T-helper 1 cell (primary cell): ENCODE results near the gene PLPPR2.
"Not testable (repeated sequence)": the region's sequence is repeated elsewhere in the genome, so short reads cannot be mapped to it uniquely, and the experiment has no call there.

Experiments used
- DNase-seq, 5 donors: peaks; one replicate each; pipeline ENCODE4 v3.0.0-alpha.2; 2012 to 2020

The PLPPR2 gene

DNA sequence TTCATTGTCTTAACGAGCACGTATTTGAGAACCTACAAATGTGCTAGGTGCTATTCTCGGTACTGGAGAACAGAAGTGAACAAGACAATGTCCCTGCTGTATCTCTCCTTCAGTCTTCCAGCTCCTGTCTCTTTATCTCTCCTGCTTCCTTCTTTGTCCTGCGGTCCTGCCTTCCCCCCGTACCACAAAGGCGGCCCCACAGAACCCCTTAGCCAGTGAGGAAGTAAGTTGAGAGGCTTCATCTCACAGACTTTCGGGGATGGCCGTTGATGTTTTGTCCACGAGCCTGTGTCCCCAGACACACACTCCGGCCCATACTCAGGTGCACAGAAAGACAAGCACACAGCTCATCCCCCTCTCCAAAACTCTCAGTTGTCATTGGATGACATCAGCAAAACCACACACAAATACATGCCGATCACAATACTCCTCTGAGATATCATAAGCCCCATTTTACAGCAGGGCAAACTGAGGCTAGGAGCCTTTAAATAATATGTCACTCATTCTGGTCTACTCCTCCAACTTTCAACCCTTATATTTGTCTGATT lies 18.7 kb downstream of the PLPPR2 start:
- no peak for DNase-seq

DNA sequence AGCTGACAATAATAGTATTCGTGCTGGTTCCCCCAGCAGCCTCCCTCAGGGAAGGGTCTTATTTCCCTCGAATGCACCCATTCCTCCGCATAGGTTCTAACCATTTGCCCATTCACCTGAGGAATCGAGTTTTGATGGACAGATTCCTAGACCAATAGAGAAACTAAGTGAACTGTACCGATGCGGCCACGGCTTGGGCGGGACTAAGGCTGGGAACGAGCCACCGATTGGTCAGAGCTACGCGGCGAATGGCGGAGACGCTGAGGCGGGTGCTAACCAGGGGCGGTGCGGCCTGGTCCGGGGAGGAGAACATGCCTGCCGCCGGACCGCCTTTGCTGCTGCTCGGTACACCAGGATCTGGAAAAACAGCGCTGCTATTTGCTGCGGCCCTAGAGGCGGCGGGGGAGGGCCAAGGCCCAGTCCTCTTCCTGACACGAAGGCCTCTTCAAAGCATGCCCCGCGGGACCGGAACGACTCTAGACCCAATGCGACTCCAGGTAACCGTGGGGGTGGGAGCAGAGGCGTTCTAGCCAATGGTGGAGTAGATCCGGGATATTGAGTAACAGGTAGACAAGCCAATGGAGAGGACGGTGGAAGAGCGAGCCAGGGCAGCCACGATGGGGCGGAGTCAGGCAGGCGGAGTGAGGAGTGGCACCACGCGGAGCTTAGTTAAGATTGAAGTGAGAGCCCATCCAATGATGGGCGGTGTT lies 19.4 kb downstream of the PLPPR2 start, which contains the start of gene SWSAP1:
Gene SWSAP1, plus strand, starts transcription at position 234 of the 710 bp plus-strand sequence. Its CDS starts 15 bp downstream, at position 249.
- DNase-seq, result peak; percentile 93 to 100 (median 96)

DNA sequence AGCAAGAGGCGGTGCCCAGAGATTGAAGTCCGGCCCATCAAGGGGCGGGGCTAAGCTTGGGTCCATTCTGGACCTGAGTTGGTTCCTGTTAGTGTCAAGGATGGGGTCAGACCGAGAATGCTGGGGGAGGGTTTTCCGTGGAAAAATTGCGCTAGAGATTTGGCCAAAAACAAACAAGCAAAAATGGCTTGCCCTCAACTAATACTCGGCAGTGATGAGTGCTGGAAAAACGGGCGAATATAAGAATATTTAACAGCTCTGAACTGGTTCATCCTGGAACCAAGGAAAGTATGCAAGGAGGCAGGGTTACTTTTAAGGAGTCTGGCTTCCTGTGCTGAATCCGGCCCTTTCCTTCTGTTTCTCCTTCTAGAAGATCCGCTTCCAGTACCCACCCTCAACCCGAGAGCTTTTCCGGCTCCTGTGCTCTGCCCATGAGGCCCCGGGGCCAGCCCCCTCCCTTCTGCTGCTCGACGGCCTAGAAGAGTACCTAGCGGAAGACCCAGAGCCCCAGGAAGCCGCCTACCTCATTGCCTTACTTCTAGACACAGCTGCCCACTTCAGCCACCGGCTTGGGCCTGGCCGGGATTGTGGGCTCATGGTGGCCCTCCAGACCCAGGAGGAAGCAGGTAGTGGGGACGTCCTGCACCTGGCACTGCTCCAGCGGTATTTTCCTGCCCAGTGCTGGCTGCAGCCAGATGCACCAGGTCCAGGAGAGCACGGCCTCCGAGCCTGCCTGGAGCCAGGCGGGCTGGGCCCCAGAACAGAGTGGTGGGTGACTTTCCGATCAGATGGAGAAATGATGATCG lies 20.1 kb downstream of the PLPPR2 start:
- peak; percentile 50 to 87 (median 69) for DNase-seq

DNA sequence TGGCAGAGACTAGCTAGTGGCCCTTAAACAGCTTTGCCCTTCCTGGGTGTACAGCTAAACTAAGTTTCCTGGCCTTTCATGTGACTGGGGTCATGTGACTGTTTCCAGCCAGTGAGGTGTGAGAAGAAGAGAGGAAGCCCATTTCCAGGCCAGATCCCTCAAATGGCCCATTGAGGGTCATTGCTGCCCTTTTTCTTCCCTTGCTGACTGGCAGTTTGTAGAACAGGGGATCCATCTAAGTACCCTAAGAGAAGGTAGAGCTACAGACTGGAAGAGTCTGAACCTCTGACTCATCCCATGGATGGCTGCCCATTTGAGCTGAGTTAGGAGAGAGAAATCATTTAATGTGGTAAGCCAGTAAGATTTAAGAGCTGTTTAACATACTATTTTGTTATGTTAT lies 22.0 kb downstream of the PLPPR2 start:
- DNase-seq, result peak in 1 of 5 donors; percentile 47

DNA sequence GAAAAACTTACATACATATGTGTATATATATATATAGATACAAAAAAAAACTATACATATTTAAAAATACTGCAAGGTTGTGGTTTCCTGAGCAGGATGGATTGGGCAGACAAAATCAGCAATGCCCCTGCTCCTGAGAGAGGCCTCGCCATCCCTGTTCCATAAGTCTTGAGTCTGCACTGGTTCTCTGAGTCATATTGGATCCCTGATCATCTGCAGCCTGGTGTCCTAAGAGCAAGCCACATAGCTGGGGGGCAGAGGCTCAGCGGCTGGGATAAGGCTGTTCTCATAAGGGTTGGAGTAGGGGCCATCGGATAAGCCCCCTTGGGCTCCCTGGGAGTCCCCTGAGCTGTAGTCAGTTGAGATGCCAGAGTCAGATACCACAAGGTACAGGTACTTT lies 22.5 kb downstream of the PLPPR2 start:
- no peak for DNase-seq

DNA sequence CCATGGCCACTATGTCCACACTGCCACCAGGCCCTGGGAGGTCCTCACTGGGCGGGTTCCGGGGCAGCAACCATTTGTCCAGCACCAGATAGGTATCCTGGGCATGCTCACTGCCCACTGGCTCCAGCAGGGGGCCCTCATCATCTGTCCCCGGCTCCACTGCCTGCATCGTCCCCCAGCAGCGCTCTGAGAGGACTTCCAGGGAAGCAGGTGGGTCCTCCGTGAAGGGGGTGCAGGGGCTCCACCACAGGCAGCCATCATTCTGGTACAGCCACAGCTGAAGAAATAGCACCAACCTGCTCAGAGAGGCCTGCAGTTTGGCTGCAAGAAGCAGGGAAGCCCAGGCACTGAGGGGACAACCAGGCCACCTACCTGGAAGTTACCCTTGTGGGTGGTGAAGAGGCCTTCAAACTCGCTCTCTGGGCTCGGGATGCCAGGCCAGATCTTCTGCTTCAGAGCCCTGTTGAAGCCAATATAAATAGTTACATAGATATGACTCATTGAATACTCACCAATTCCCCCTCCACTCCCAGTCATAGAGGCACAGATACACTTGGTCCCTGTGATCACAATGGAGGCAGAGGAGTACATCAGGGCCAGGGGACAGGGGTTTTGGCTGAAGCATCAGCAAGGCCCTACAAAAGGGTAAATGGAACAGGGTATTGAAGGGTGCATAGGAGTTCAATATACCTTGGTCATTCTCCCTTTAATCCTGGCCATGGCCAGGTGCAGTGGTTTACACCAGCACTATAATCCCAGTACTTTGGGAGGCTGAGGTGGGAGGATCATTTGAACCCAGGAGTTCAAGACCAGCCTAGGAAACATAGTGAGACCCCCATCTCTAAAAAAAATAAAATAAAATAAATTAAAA lies 23.3 kb downstream of the PLPPR2 start:
- no peak for DNase-seq

DNA sequence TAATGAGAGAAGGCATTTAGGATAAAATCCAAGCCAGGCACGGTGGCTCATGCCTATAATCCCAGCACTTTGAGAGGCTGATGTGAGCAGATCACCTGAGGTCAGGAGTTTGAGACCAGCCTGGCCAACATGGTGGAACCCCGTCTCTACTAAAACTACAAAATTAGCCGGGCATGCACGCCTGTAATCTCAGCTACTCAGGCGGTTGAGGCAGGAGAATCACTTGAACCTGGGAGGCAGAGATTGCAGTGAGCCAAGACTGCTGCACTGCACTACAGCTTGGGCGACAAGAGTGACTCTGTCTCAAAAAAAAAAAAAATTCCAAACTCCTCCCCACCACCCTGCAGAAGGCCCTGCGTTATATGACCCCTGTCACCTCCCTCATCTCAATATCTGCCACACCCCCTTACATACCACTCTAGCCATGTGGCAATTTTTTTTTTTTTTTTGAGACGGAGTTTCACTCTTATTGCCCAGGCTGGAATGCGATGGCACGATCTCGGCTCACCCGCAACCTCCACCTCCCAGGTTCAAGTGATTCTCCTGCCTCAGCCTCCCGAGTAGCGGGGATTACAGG lies 24.1 kb downstream of the PLPPR2 start:
- DNase-seq, result not testable (repeated sequence)

DNA sequence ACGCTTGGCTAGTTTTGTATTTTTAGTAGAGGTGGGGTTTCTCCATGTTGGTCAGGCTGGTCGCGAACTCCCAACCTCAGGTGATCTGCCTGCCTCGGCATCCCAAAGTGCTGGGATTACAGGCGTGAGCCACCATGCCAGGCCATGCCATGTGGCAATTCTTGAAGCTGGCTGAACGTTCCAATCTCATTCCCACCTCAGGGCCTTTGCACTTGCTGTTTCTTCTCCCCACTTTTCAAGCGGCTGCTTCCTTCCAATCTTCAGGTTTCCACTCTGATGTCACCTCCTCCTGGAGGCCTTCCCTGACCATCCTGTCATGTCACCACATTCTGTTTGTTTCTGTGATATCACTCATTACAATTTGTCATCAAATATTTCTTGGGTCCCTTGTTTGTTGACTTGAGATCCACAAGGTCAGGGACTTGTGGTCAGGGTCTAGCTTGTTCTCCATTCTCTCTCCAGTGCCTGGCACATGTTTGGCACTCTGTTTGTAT lies 24.7 kb downstream of the PLPPR2 start:
- DNase-seq, result no peak

DNA sequence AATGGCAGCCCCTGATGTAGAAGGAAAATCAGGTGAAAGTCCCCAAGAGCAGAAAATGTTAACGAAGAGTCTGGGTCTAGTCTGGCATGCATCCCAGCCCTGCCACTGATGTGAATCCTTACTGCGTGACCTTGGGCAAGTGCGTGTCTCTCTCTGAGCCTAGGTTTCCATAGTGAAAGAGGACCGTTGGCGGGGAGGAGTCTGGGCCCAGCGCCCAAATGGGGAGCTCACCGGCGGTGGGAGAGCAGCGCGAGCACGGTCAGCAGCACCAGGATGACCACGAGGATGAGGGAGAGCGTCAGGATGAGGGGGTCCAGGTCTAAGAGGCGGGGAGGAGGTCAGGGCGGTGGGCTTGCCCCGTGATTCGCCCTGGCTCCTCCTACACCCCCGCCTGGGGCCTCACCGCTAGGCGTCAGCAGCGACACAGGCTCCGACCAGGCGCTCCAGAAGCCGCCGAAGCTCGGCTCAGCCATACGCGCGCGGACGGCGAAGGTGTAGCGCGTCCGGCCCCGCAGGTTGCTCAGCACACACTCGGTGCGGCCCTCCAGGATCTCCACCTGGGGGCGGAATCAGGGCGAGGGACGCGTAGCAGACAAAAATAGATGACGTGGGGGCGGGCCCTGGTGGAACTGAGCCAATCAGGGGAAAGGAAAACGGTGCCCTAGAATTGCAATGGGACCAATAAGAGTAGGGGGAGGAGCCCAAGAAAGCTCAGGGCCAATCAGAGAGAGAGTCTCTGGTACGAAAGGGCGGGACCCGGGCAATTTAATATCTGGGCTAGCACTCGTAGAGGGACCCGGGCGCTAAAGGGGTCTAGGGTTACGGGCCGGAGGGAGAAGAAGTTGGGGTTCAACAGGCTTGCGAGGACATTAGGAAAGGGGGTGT lies 25.7 kb downstream of the PLPPR2 start:
- peak; percentile 92 to 98 (median 96) for DNase-seq

DNA sequence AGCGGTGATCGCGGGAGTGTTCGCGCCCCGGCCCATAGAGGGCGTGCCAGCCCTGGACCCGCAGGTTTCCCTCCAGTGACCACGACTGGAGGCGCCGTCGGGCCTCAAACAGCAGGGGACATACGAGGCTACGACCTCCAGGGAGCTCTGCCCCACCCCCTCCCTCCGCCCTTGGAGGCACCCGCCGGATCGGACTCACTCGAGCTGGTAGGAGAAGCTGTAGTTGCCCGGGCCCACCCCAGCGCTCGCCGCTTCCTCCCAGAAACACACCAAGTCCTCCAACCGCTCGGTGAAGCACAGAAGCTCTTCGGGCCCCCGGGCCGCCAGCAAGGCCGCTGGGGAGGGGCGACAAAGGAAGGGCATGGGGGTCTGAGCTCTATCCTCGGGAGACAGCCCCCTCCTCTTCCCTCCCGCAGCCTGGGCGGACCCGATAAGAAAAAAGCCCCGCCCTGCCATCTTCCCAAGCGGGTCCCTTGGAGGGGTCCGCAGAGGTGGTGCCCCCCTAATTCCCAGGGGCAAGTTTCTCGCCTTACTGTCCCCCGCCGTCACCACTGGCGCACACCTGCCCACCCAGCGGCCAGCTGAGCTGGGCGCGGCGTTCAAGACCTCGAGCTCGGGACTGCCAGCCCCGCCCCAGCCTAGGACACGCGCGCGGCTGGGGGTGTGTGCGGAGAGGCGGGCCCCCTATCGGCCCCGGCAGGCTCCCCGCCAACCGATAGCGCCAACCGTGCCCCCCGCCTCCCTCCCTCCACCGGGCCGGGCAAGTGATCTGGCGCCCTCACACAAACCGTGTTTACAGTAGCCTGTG lies 27.9 kb downstream of the PLPPR2 start:
- DNase-seq, result peak in 2 of 5 donors; percentile 25 to 57

DNA sequence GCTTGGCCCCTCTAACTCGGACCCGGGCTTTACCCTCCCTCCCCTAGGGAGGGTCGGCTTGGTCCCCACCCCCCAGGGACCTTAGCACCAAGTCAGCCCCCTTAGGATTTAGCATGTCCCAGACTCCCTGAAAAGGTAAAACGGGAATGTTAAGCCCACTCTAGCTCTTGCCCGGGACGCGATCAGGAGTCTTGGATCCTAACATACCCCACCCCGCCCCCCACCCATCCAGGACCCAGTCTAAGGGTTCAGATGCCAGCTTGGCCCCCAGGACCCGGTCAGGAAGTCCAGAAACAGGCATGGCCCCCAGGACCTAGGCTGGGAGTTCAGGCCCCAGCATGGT lies 28.4 kb downstream of the PLPPR2 start:
- DNase-seq, result no peak

DNA sequence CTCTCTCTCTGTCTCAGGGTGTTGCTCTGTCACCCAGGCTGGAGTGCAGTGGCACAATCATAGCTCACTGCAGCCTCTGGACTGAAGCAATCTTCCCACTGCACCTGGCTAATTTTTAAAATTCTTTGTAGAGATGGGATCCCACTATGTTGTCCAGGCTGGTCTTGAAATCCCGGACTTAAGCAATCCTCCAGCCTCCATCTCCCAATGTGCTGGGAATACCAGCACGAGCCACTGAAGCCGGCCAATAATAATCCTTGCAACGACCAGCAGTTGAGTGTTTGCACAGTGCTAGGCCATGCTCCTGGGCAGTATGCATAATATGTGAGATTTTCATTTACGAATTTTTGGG lies 29.5 kb downstream of the PLPPR2 start:
- no peak for DNase-seq

DNA sequence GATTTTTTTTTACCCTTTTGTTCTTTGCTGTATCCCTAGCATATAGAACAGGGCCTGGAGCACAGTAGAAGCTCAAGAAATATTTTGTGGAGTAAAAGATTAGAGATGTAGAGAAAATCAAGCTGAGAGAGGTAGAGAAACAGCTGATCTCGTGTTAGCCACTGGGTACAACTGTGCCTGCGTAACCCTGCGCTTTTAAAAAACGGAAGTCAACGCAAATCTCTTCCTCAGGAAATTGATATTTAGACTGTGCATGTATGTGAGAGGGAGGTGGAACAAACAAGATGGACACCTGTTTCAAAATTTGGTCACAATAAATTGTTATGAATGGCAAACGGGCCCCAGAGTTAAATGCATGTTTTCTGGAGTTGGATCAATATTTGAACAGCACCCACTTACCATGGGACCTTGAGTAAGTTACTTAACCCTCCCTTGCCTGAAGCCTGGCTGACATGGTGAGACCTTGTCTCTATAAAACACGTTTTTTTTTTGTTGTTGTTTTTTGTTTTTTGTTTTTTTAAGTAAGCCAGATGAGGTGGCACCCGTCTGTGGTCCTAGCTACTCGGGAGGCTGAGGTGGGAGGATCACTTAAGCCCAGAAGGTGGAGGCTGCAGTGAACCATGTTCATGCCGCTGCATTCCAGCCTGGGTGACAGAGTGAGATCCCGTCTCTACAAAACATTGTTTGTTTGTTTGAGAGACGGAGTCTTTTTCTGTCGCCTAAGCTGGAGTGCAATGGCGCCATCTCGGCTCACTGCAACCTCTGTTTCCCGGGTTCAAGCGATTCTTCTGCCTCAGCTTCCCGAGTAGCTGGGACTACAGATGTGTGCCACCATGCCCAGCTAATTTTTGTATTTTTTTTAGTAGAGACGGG lies 32.2 kb downstream of the PLPPR2 start:
- DNase-seq, result no peak

DNA sequence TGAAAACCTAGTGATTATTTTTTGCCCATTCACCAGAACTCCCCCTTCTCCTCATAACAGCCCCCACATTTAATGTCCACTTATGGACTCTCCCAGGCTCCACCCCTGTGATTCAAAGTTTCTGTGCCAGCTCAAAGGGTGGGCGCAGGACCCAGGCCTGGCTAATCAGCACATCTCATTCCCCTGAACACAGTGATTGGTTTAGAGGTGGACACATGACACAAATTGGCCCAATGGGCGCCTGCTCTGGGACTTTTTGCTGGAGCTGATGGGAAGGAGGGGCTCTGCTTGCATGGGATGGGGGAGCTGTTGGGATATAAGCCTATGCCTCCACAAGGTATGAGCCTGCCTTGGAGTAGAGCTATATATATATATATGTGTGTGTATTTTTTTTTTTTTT lies 35.1 kb downstream of the PLPPR2 start:
- no peak for DNase-seq

DNA sequence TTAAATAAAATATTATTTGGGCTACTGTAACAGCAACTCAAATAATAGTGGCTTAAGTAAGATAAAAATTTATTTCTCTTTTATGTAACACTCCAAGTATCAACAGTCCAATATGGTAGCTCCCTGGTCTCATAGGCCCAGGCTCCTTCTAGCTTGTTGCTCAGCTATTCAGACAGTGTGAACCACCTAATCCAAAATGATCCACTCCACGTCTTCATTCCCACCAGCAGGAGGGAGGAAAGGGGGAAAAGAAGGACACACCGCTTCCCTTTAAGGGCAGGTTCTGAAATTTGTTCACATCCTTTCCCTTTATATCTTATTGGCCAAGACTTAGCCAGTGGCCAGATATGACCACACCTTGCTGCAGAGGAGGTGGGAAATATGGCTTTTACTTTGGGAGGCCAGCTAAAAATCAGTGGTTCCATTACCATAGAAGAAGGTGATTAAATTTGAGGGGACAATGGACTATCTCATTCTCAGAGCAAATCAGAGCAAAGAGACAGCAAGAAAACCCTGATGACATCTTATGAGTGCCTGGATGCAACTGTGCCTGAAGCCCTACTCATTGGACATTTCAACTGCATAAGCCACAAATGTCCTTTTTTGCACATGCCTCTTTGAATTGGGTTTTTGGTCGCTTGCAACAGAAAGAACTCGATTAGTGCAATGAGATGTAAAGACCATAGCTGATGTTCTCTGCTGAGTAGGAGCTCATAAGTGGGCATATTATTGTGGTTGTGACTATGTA lies 35.9 kb downstream of the PLPPR2 start:
- DNase-seq, result no peak

DNA sequence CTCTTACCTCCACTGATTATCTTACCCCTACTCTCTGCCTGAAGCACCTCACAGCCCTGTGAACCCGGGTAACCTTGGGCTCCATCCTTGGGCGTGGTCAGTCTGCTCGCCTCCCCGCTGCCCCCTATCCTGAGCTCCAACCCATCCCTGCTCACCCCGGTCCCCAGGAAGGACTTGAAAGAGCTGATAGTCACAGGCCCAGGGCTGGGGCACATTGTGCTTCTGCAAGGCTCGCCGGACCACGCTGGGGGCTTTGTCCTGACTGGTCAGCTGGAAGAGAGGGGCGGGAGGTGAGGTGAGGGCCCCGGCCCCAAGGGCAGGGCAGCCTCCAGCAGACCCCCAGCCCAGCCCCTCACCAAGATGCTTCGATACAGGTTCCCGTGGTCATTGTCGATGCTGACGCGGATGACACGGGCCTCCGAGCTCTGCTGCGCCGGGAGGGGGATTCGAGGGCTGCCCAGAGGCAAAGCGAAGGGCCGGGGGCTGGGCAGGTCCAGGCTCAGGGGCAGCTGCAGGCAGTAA lies 41.9 kb downstream of the PLPPR2 start:
- no peak for DNase-seq

DNA sequence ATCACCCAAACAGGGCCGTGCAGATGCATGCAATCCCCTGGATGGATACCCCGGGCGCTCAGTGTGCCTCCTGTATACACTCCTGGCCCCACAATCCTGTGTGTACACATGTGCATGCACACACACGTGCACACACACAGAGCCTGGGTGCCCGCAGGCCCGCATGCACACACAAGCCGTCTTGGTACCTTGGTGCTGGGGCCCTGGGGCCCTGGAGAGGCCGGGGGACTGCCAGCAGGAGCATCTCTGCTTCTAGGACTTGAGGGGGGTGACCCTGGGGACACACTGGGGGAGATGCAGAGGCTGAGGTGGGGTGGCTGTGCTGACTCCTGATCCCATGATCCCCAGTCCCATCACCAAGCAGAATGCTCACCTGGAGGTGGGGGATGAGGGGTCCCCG lies 44.4 kb downstream of the PLPPR2 start:
- DNase-seq, result no peak

DNA sequence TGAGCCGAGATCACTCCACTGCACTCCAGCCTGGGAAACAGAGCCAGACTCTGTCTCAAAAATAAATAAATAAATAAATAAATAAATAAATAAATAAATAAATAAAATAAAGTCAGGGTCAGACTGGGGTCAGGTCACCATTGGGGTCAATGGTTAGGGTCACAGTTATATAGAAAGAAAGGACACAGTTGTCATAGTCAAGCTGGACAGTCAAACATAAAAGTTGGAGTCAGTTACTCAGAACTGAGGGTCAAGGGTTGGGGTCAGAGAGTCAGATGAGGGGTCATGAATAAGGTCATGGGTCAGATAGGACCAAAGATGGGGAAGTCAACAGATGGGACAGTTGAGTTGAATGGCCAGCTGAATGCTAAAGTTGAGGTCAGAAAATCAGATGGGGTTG lies 45.6 kb downstream of the PLPPR2 start:
- no peak for DNase-seq
